Activated CD4-positive, alpha-beta T cell treated with anti-CD3 and anti-CD28 coated beads for 1 hour (primary cell): ENCODE data around the gene NIPSNAP3A.

Experiments
- DNase-seq: peaks from one replicate; pipeline ENCODE4 v3.0.0-alpha.2; 2020

Gene NIPSNAP3A

GRCh38 chr9:104774831-104775573 is 27.5 kb downstream of the NIPSNAP3A start:
- no peak for DNase-seq

GRCh38 chr9:104775574-104775936 is 28.1 kb downstream of the NIPSNAP3A start:
- DNase-seq: no peak

- DNase-seq: no peak
Measured at GRCh38 chr9:104775976-104776375, 28.5 kb downstream of the NIPSNAP3A start.

- DNase-seq: no peak
Measured at GRCh38 chr9:104776797-104777196, 29.3 kb downstream of the NIPSNAP3A start.

- no peak for DNase-seq
Measured at GRCh38 chr9:104778802-104779201, 31.3 kb downstream of the NIPSNAP3A start.

GRCh38 chr9:104779334-104779733 is 31.9 kb downstream of the NIPSNAP3A start:
- DNase-seq: no peak

- no peak for DNase-seq
Measured at GRCh38 chr9:104779946-104780535, 32.6 kb downstream of the NIPSNAP3A start.

- no peak for DNase-seq
Measured at GRCh38 chr9:104780796-104781395, 33.4 kb downstream of the NIPSNAP3A start.

GRCh38 chr9:104783588-104783987 is 36.1 kb downstream of the NIPSNAP3A start:
- no peak for DNase-seq

GRCh38 chr9:104784098-104784497 is 36.6 kb downstream of the NIPSNAP3A start:
- DNase-seq: no peak

- no peak for DNase-seq
Measured at GRCh38 chr9:104786293-104786692, 38.8 kb downstream of the NIPSNAP3A start.

GRCh38 chr9:104787306-104788015 is 40.0 kb downstream of the NIPSNAP3A start:
- no peak for DNase-seq

GRCh38 chr9:104788251-104788650 is 40.8 kb downstream of the NIPSNAP3A start:
- no peak for DNase-seq

GRCh38 chr9:104794070-104794469 is 46.6 kb downstream of the NIPSNAP3A start:
- no peak for DNase-seq

GRCh38 chr9:104795082-104795481 is 47.6 kb downstream of the NIPSNAP3A start:
- no peak for DNase-seq

- no peak for DNase-seq
Measured at GRCh38 chr9:104795857-104796256, 48.4 kb downstream of the NIPSNAP3A start.

- DNase-seq: no peak
Measured at GRCh38 chr9:104798209-104798995, 50.9 kb downstream of the NIPSNAP3A start.

- DNase-seq: no peak
Measured at GRCh38 chr9:104800068-104800785, 52.7 kb downstream of the NIPSNAP3A start.

- DNase-seq: no peak
Measured at GRCh38 chr9:104802110-104802509, 54.6 kb downstream of the NIPSNAP3A start.

- DNase-seq: no peak
Measured at GRCh38 chr9:104802906-104803305, 55.4 kb downstream of the NIPSNAP3A start.

- no peak for DNase-seq
Measured at GRCh38 chr9:104805441-104805840, 58.0 kb downstream of the NIPSNAP3A start.

- DNase-seq: no peak
Measured at GRCh38 chr9:104808035-104808614, 60.6 kb downstream of the NIPSNAP3A start.
